ENCODE measurements around the gene CGB8.

Gene CGB8

DNA sequence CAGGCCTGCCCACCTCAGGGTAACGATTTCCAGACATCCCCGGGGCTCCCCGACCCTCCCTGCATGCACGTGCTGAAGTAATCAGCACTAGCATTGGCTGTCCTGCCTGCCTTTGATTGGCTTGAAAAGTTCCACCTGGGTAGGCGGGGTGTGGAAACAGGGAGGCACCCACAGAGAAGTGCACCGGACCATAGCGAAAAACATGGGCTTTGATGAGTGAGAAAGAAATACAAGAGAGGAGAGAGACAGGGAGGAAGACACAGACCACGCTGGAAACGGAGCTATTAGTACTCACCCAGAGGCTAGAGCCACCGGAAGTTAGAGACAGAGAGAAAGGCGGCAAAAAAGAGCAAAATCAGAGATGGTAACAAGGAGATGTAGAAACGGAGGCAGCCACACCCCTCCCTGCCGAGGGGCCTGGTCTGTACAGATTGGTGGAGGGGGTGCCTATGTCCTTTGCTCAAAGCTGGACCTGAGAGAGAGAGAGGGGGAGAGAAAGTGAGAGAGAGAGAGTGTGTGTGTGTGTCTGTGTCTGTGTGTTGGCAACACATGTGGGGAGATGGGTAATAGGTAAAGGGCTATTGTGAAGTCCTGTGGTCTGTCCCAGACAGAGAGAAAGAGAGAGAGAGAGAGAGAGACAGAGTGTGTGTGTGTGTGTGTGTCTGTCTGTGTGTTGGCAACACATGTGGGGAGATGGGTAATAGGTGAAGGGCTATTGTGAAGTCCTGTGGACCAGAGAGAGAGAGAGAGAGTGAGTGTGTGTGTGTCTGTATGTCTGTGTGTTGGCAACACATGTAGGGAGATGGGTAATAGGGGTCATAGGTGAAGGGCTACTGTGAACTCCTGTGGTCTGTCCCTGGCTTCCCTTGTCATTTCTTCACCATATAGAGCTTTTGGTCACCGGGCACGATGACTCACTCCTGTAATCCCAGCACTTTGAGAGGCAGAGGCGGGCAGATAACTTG lies 27.7 kb downstream of the CGB8 start (continued):
- TF ChIP-seq, protein P1, sequence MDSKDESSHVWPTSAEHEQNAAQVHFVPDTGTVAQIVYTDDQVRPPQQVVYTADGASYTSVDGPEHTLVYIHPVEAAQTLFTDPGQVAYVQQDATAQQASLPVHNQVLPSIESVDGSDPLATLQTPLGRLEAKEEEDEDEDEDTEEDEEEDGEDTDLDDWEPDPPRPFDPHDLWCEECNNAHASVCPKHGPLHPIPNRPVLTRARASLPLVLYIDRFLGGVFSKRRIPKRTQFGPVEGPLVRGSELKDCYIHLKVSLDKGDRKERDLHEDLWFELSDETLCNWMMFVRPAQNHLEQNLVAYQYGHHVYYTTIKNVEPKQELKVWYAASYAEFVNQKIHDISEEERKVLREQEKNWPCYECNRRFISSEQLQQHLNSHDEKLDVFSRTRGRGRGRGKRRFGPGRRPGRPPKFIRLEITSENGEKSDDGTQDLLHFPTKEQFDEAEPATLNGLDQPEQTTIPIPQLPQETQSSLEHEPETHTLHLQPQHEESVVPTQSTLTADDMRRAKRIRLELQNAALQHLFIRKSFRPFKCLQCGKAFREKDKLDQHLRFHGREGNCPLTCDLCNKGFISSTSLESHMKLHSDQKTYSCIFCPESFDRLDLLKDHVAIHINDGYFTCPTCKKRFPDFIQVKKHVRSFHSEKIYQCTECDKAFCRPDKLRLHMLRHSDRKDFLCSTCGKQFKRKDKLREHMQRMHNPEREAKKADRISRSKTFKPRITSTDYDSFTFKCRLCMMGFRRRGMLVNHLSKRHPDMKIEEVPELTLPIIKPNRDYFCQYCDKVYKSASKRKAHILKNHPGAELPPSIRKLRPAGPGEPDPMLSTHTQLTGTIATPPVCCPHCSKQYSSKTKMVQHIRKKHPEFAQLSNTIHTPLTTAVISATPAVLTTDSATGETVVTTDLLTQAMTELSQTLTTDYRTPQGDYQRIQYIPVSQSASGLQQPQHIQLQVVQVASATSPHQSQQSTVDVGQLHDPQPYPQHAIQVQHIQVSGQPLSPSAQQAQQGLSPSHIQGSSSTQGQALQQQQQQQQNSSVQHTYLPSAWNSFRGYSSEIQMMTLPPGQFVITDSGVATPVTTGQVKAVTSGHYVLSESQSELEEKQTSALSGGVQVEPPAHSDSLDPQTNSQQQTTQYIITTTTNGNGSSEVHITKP (tag by site-specific recombination; IDR thresholded peaks at IDR 0.05), result peak; percentile 88
- TF ChIP-seq YY2 (tag by site-specific recombination; IDR thresholded peaks at IDR 0.05), result peak; percentile 42; the same call in 1 of the 2 replicates
- TF ChIP-seq ZNF350 (tag by site-specific recombination; IDR thresholded peaks at IDR 0.05), result no peak
- TF ChIP-seq ZNF626 (tag by site-specific recombination; IDR thresholded peaks at IDR 0.05), result no peak
- no peak for TF ChIP-seq FEZF1 (tag by site-specific recombination; IDR thresholded peaks at IDR 0.05)
- no peak for TF ChIP-seq ZNF768 (tag by site-specific recombination; IDR thresholded peaks at IDR 0.05)
- no peak for TF ChIP-seq ZNF175 (tag by site-specific recombination; IDR thresholded peaks at IDR 0.05)
- no peak for TF ChIP-seq EGR2 (tag by site-specific recombination; IDR thresholded peaks at IDR 0.05; ENCODE audit: low read depth)
- TF ChIP-seq ZIC2 (tag by site-specific recombination; IDR thresholded peaks at IDR 0.05), result no peak
- 0 out of 2 replicates have a peak, but pooled peaks have one; percentile 29 for TF ChIP-seq ZNF169 (tag by site-specific recombination; IDR thresholded peaks at IDR 0.05)
- TF ChIP-seq ZNF677 (tag by site-specific recombination; IDR thresholded peaks at IDR 0.05), result no peak
- TF ChIP-seq ZNF571 (tag by site-specific recombination; IDR thresholded peaks at IDR 0.05), result no peak
- no peak for TF ChIP-seq ZNF837 (tag by site-specific recombination; IDR thresholded peaks at IDR 0.05)
- no peak for TF ChIP-seq BCL6B (tag by site-specific recombination; IDR thresholded peaks at IDR 0.05)
- no peak for TF ChIP-seq ZFP3 (tag by site-specific recombination; IDR thresholded peaks at IDR 0.05; ENCODE audit: low read depth)
- TF ChIP-seq, protein P2, sequence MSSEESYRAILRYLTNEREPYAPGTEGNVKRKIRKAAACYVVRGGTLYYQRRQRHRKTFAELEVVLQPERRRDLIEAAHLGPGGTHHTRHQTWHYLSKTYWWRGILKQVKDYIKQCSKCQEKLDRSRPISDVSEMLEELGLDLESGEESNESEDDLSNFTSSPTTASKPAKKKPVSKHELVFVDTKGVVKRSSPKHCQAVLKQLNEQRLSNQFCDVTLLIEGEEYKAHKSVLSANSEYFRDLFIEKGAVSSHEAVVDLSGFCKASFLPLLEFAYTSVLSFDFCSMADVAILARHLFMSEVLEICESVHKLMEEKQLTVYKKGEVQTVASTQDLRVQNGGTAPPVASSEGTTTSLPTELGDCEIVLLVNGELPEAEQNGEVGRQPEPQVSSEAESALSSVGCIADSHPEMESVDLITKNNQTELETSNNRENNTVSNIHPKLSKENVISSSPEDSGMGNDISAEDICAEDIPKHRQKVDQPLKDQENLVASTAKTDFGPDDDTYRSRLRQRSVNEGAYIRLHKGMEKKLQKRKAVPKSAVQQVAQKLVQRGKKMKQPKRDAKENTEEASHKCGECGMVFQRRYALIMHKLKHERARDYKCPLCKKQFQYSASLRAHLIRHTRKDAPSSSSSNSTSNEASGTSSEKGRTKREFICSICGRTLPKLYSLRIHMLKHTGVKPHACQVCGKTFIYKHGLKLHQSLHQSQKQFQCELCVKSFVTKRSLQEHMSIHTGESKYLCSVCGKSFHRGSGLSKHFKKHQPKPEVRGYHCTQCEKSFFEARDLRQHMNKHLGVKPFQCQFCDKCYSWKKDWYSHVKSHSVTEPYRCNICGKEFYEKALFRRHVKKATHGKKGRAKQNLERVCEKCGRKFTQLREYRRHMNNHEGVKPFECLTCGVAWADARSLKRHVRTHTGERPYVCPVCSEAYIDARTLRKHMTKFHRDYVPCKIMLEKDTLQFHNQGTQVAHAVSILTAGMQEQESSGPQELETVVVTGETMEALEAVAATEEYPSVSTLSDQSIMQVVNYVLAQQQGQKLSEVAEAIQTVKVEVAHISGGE (tag by site-specific recombination; conservative IDR thresholded peaks at IDR 0.05; ENCODE audit: low read depth), result no peak
- peak; percentile 88 for TF ChIP-seq ZNF366 (tag by site-specific recombination; conservative IDR thresholded peaks at IDR 0.05)
- TF ChIP-seq HOXD13 (CRISPR knock-in tag; IDR thresholded peaks at IDR 0.05; ENCODE audit: borderline replicate concordance), result no peak
- peak; percentile 14; the same call in 1 of the 2 replicates for TF ChIP-seq ZNF394 (tag by site-specific recombination; IDR thresholded peaks at IDR 0.05; ENCODE audit: borderline replicate concordance)
- TF ChIP-seq PATZ1 (tag by site-specific recombination; IDR thresholded peaks at IDR 0.05), result peak; percentile 81
- TF ChIP-seq GLIS1 (tag by site-specific recombination; IDR thresholded peaks at IDR 0.05), result peak; percentile 47
- TF ChIP-seq ZNF530 (tag by site-specific recombination; IDR thresholded peaks at IDR 0.05; ENCODE audit: low read depth), result no peak
- no peak for TF ChIP-seq ZNF701 (tag by site-specific recombination; IDR thresholded peaks at IDR 0.05)
- no peak for TF ChIP-seq ZBTB1 (tag by site-specific recombination; IDR thresholded peaks at IDR 0.05)
- TF ChIP-seq ZNF112 (tag by site-specific recombination; IDR thresholded peaks at IDR 0.05), result no peak
- TF ChIP-seq BCL11A (tag by site-specific recombination; IDR thresholded peaks at IDR 0.05; ENCODE audit: low read depth), result peak; percentile 73; the same call in 1 of the 2 replicates
- TF ChIP-seq ZNF214 (tag by site-specific recombination; IDR thresholded peaks at IDR 0.05; ENCODE audit: borderline replicate concordance), result no peak
- TF ChIP-seq REPIN1 (tag by site-specific recombination; IDR thresholded peaks at IDR 0.05; ENCODE audit: low read depth), result no peak
- TF ChIP-seq ZFHX2 (tag by site-specific recombination; conservative IDR thresholded peaks at IDR 0.05), result 0 out of 2 replicates have a peak, but pooled peaks have one; percentile 12
- no peak for TF ChIP-seq ZNF548 (tag by site-specific recombination; IDR thresholded peaks at IDR 0.05)
